Osteoblast (primary cell): Measurements from ENCODE around the gene LIMA1. TPM values are rescaled to one million over a fixed set of nuclear protein-coding genes. Genes with fewer than 3 reads are reported as not detected.

Experiments
- DNase-seq: peaks from one replicate; pipeline ENCODE4 v3.0.0; 2011; ENCODE audit warnings: low spot score, mixed read lengths; ENCODE audit not compliant: insufficient read length; ENCODE audit errors: missing footprints
- H2AFZ ChIP-seq: 2 replicates; pipeline ENCODE4 v1.6.0; 2011; ENCODE audit warnings: mild to moderate bottlenecking, low read length
- H3K27ac ChIP-seq: 2 replicates; pipeline ENCODE4 v1.5.1; 2011; ENCODE audit warnings: mild to moderate bottlenecking, low read depth, low read length, moderate library complexity
- H3K27me3 ChIP-seq: 2 replicates; pipeline ENCODE4 v1.6.0; 2012; ENCODE audit warnings: mild to moderate bottlenecking, control low read depth, inconsistent platforms, low read length, moderate library complexity; ENCODE audit not compliant: insufficient read depth
- H3K36me3 ChIP-seq: 2 replicates; pipeline ENCODE4 v1.5.1; 2011; ENCODE audit warnings: mild to moderate bottlenecking, low read length, control low read depth, moderate library complexity; ENCODE audit not compliant: insufficient read depth
- H3K4me1 ChIP-seq: 2 replicates; pipeline ENCODE4 v1.5.1; 2011; ENCODE audit warnings: mild to moderate bottlenecking, low read length, control low read depth, moderate library complexity; ENCODE audit not compliant: insufficient read depth
- H3K4me2 ChIP-seq: 2 replicates; pipeline ENCODE4 v1.6.0; 2011; ENCODE audit warnings: mild to moderate bottlenecking, low read length; ENCODE audit not compliant: insufficient read depth
- H3K4me3 ChIP-seq: fragments of 200-600 bp; sonication (generic); 3 replicates; pipeline ENCODE4 v1.5.1; 2012; ENCODE audit warnings: mild to moderate bottlenecking, low read length, inconsistent platforms; ENCODE audit not compliant: insufficient read depth
- H3K79me2 ChIP-seq: 2 replicates; pipeline ENCODE4 v1.6.0; 2012; ENCODE audit warnings: mild to moderate bottlenecking, low read length, control low read depth, inconsistent platforms; ENCODE audit not compliant: insufficient read depth
- H3K9me3 ChIP-seq: 2 replicates; pipeline ENCODE4 v1.5.1; 2011; ENCODE audit warnings: low read depth, low read length, control low read depth
- H4K20me1 ChIP-seq: 2 replicates; pipeline ENCODE4 v1.6.0; 2012; ENCODE audit warnings: mild to moderate bottlenecking, low read length, control low read depth; ENCODE audit not compliant: insufficient read depth
- CTCF ChIP-seq: IDR thresholded peaks from 2 replicates; pipeline ENCODE4 v1.5.1; 2011; ENCODE audit warnings: mild to moderate bottlenecking, low read depth, low read length, moderate library complexity; ENCODE audit errors: extremely low read depth
- total RNA-seq: library from RNA; depleted of rRNA; stranded (reverse); fragments of >200 nt; gene quantifications from 2 replicates; pipeline ENCODE4 v1.2.3, GENCODE V29; 2012

Gene LIMA1
- total RNA-seq, 1 donor: 433 TPM

DNA sequence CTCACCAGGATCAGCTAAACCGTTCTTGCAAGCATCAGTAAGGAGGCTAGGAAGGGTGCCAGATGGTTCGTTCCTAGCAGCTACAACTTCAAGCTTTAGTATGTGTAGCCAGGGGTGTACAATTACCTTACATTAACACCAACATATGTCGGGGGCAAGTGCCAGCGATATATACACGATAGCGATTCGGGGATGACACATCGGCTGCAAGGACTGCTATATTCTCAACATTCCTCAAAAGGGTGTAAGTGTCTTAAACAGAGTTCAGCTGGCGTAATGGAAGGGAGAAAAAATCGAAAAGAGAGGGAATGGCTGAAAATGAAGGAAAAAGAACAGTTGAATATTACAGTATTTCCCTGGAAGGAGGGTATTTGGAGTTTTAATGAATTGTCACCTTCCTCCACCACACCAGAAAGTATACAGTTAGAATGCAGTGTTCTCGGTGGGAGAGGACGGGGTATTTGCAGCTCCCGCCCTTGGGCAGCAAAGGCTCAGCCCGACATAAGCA lies 545 bp downstream of the LIMA1 start:
- Histone ChIP-seq H3K4me3 (peak overlapping the region; percentile 92), H4K20me1 (no peaks in the 10 kb centered on the region), H3K9me3 (no peaks in the 10 kb centered on the region), H3K27ac (peak overlapping the region; percentile 78), H3K27me3 (no peaks in the 10 kb centered on the region), H3K4me2 (peak overlapping the region; percentile 100), H3K4me1 (peaks cover 16% of the 10 kb centered on the region), H3K79me2 (peaks cover 48% of the 10 kb centered on the region), H3K36me3 (no peaks in the 10 kb centered on the region), H2AFZ (peak overlapping the region; percentile 99)
- peak; percentile 84 for DNase-seq
- TF ChIP-seq CTCF: no peak

GRCh38 chr12:50279501-50279900 lies 3.8 kb downstream of the LIMA1 start:
- peaks cover 47% of the 10 kb centered on the region for H3K79me2 ChIP-seq
- no peak overlapping the region for H2AFZ ChIP-seq
- no peak overlapping the region for H3K4me3 ChIP-seq
- H3K9me3 ChIP-seq: no peaks in the 10 kb centered on the region
- no peak overlapping the region for H3K4me2 ChIP-seq
- peaks cover 21% of the 10 kb centered on the region for H3K4me1 ChIP-seq
- no peak for TF ChIP-seq CTCF
- H3K27ac ChIP-seq: no peak overlapping the region
- no peak for DNase-seq
- no peaks in the 10 kb centered on the region for H3K27me3 ChIP-seq
- H3K36me3 ChIP-seq: no peaks in the 10 kb centered on the region
- H4K20me1 ChIP-seq: no peaks in the 10 kb centered on the region

- no peaks in the 10 kb centered on the region for H4K20me1 ChIP-seq
- no peaks in the 10 kb centered on the region for H3K27me3 ChIP-seq
- peak; percentile 86 for DNase-seq
- H3K79me2 ChIP-seq: peaks cover 26% of the 10 kb centered on the region
- peaks cover 7% of the 10 kb centered on the region for H3K4me1 ChIP-seq
- H3K4me2 ChIP-seq: no peak overlapping the region
- H3K27ac ChIP-seq: no peak overlapping the region
- H3K4me3 ChIP-seq: no peak overlapping the region
- TF ChIP-seq CTCF: no peak
- no peak overlapping the region for H2AFZ ChIP-seq
- no peaks in the 10 kb centered on the region for H3K36me3 ChIP-seq
- H3K9me3 ChIP-seq: no peaks in the 10 kb centered on the region
Observed at GRCh38 chr12:50276912-50277671, 6.2 kb downstream of the LIMA1 start.

DNA sequence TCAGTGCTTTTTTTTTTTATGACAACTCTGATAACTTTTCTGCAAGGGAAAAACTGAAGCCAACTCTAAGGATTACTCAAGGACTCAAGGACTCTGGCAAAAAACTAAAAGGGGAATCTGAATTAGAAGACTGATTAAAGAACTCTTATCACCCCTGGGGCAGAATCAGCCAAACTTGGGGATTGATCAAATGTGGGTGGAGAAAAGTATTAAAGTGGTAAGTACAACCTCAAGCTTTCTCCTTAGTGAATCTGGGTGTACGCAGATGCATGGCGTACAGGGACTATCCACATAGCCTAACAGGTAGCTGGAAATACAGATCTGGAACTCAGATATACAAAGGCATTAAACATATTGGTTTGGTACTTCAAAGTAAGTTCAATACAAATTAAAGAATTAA lies 7.3 kb downstream of the LIMA1 start:
- no peaks in the 10 kb centered on the region for H3K36me3 ChIP-seq
- no peaks in the 10 kb centered on the region for H3K27me3 ChIP-seq
- H3K79me2 ChIP-seq: peaks cover 17% of the 10 kb centered on the region
- TF ChIP-seq CTCF: no peak
- peaks cover 13% of the 10 kb centered on the region for H3K4me1 ChIP-seq
- H3K4me3 ChIP-seq: no peak overlapping the region
- H3K27ac ChIP-seq: no peak overlapping the region
- H3K4me2 ChIP-seq: no peak overlapping the region
- DNase-seq: no peak
- H4K20me1 ChIP-seq: no peaks in the 10 kb centered on the region
- H2AFZ ChIP-seq: no peak overlapping the region
- H3K9me3 ChIP-seq: no peaks in the 10 kb centered on the region
